VCaP (cell line): Measurements from ENCODE around the gene CBR3.

Source experiments
- H3K27ac ChIP-seq: fragments of 450-650 bp; 2 replicates; pipeline ENCODE4 v1.5.1; 2017
- TF ChIP-seq, protein P1 (sequence below): fragments of 450-650 bp; conservative IDR thresholded peaks from 2 replicates; pipeline ENCODE4 v1.5.1; 2017; ENCODE audit warnings: mild to moderate bottlenecking, moderate library complexity

CBR3 gene

DNA sequence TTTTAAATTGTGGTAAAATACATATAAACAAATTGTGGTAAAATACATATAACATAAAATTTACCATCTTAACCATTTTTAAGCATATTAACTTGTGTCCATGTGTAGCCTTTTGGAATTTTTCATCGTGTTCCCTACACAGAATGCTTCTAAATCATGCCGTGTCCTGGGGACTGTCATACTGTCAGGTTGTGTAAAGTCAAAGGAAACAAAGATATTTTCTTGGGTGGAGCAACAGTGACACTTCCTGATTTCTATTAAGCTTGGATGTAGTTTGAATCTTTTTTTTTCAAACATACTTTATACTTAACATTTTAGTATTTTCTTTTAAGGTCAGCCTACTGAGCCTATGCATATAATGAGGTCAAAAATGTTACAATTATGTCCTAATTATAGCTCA, 54.1 kb downstream of the CBR3 start:
- H3K27ac ChIP-seq: peak overlapping the region; percentile 100
- TF ChIP-seq, protein P1, sequence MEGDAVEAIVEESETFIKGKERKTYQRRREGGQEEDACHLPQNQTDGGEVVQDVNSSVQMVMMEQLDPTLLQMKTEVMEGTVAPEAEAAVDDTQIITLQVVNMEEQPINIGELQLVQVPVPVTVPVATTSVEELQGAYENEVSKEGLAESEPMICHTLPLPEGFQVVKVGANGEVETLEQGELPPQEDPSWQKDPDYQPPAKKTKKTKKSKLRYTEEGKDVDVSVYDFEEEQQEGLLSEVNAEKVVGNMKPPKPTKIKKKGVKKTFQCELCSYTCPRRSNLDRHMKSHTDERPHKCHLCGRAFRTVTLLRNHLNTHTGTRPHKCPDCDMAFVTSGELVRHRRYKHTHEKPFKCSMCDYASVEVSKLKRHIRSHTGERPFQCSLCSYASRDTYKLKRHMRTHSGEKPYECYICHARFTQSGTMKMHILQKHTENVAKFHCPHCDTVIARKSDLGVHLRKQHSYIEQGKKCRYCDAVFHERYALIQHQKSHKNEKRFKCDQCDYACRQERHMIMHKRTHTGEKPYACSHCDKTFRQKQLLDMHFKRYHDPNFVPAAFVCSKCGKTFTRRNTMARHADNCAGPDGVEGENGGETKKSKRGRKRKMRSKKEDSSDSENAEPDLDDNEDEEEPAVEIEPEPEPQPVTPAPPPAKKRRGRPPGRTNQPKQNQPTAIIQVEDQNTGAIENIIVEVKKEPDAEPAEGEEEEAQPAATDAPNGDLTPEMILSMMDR: no peak

DNA sequence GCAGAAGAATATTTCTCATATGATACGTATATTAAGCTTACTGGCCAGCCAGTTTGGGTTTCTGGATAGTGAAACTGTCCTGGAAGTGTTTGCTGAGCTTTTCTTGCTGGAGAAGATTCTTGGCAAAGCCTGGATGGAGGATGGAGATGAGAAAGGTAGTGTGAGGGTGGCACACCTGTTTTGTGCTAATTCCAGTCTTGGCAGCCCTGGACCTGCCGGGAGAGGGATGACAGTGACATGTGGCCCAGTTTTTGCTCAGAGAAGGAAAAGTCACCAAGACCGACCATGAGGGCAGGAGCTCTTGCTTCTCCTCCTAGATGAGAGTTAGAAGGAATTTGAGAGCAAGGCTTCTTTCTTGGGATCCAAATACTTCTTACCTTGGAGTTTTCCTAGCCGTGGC, 55.9 kb downstream of the CBR3 start:
- peak overlapping the region; percentile 100 for H3K27ac ChIP-seq

DNA sequence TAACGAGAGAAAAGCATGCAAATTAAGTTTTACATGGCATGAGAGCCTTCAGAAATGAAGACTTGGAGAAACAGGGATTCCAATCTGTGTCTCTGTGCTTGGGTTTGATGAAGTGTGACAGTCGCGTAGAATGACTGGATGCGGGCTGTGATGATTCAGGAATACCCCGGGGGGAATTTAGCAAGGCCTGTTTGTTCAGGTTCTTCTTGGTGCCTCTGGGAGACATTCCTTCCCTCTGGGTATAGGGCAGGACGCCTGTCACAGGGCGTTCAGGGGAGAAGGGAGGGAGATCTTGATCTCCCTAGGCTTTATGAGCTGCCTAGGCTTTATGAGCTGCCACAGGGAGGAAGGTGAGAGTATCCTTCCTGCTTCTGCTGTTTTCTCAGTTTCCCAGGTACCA, 58.3 kb downstream of the CBR3 start:
- peak overlapping the region; percentile 100 for H3K27ac ChIP-seq
- TF ChIP-seq, protein P1: no peak

More for the DNA sequence above, 55.9 kb downstream of the CBR3 start:
- TF ChIP-seq, protein P1: no peak

DNA sequence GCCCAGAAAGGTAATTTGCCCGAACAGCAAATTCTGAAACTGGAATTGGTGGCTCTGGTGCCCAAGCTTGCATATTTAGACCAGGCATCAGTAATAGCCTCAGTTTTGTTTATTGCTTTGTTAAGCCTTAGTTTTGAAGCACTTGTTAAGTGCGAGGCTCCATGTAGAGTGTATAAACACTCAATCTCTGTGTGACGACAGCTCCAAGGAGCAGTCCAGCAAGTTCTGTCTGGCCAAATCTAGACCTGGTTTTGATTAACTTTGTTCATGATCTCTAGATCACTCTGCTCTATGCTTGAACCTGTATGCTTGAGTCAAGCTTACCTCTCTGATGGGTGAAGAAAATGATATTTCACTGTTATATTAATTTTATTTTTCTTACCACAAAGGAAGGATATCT, 59.1 kb downstream of the CBR3 start:
- peak overlapping the region; percentile 100 for H3K27ac ChIP-seq
- TF ChIP-seq, protein P1: no peak

DNA sequence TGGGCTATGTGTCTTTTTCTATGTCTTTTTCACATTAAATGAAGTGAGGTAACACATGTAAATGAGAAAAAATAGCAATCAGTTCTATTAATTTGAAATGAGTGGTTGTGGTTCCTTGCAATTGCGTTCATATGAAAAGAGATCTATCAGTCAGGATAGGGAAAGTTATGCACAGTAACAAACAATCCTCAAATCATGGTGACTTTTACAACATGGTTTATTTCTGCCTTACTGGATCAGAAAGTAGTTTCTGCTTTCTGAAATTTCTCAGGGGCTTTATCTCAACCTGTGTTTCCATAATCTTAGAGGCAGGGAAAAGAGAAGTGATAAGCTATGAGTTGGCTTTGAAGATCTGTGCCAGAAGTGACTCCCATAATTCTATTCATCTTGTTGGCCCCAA, 60.7 kb downstream of the CBR3 start:
- H3K27ac ChIP-seq: peak overlapping the region; percentile 97; the same call in 1 of the 2 replicates
- TF ChIP-seq, protein P1: no peak
